Measurements from ENCODE around the gene SIVA1. TPM values are rescaled to one million over a fixed set of nuclear protein-coding genes. Genes with fewer than 3 reads are reported as not detected.

SIVA1 gene
- total RNA-seq, 2 donors from 2014 or later: 218 to 320 TPM

DNA sequence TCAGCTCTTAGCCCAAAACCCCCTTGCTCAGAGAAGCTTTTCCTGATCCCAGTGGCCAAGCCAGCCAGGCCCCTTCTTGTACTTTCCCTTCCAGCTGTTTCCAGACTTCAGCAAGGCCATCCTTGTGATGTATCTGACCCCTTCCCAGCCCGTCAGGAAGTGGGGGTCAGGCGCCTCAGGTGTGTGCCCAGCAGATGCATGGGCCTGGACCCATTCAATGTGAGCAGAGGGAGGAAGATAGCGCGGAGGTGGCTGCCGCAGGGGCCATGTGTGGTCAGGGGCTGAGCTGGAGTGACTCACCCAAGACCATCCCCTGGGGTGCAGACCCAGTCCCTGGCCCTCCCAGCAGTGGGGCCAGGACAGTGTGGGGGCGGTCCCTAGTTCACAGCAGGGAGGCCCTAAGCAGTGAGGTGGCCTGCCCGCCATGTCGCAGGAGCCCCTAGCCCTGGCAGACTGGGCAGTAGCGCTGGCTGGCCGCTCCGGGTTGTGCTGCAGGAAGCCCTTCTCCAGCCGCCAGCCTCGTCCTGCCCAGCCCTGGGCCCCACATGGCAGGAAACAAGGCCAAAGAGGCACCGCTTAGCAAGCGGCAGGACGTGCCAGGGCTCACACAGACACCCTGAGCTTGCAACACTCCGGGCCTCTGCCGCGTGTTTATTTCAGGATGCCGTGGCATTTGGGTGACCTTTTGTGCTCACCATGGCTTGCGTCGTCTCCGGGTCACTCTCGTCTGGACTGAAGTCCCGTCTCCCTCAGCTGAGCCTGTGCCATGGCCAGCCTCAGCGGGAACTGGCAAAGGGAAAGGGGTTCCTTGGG lies 16.9 kb upstream of the SIVA1 start:
- no peaks in the 10 kb centered on the region for H3K27me3 ChIP-seq (replicated peaks; ENCODE audit: insufficient read depth)
- H3K36me3 ChIP-seq: peaks cover 17% of the 10 kb centered on the region
- DNase-seq (ENCODE audit: low spot score): peak; percentile 71
- TF ChIP-seq, protein P1, sequence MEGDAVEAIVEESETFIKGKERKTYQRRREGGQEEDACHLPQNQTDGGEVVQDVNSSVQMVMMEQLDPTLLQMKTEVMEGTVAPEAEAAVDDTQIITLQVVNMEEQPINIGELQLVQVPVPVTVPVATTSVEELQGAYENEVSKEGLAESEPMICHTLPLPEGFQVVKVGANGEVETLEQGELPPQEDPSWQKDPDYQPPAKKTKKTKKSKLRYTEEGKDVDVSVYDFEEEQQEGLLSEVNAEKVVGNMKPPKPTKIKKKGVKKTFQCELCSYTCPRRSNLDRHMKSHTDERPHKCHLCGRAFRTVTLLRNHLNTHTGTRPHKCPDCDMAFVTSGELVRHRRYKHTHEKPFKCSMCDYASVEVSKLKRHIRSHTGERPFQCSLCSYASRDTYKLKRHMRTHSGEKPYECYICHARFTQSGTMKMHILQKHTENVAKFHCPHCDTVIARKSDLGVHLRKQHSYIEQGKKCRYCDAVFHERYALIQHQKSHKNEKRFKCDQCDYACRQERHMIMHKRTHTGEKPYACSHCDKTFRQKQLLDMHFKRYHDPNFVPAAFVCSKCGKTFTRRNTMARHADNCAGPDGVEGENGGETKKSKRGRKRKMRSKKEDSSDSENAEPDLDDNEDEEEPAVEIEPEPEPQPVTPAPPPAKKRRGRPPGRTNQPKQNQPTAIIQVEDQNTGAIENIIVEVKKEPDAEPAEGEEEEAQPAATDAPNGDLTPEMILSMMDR (IDR thresholded peaks at IDR 0.05): no peak
- H3K4me3 ChIP-seq: peak overlapping the region; percentile 25
- no peaks in the 10 kb centered on the region for H3K9me3 ChIP-seq
- peak overlapping the region; percentile 91 to 95 for H3K27ac ChIP-seq
- peaks cover 40 to 66% of the 10 kb centered on the region in 2 donors for H3K4me1 ChIP-seq (ENCODE audit: control insufficient read depth in 1 of 2, low read depth in 2 of 2)
- ATAC-seq (ENCODE audit: insufficient number of reproducible peaks, low FRiP score, low read depth): peak; percentile 72

DNA sequence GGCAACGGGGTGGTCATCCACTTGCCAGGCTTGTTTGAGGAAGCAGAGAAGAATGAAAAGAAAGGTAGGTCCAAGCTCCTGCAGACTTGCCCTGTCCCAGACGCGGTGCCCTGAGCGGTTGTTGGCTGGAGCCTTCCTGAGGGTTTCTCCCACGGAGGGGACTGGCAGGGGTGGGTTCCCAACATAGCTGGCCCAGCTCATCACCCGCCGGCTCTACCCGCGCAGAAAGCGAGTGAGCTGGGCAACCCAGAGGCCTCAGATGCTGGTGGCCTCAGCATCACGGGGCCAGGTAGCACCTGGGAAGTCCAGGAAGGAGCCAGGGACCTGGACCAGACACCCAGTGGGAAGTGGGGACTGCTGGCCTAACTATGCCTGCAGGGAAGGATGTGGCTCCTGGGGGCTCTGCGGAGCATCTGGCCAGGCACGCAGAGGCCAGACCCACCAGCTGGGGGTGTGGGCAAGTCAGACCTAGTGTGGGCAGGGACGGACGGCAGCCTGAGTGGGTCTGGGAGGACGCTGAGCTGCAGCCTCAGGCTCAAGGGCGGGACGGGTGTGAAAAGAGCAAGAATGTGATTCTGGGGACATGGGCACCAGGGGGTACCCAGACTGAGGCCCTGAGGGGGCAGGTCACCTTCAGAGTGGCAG lies 14.4 kb upstream of the SIVA1 start:
- H3K4me3 ChIP-seq: no peak overlapping the region
- DNase-seq (ENCODE audit: low spot score) (no peak), ATAC-seq (ENCODE audit: insufficient number of reproducible peaks, low FRiP score, low read depth) (no peak)
- H3K4me1 ChIP-seq (ENCODE audit: control insufficient read depth in 1 of 2, low read depth in 2 of 2): peaks cover 26 to 44% of the 10 kb centered on the region in 2 donors
- TF ChIP-seq, protein P1 (IDR thresholded peaks at IDR 0.05): no peak
- H3K27me3 ChIP-seq (replicated peaks; ENCODE audit: insufficient read depth): no peaks in the 10 kb centered on the region
- no peaks in the 10 kb centered on the region for H3K9me3 ChIP-seq
- peaks cover 32% of the 10 kb centered on the region for H3K36me3 ChIP-seq
- H3K27ac ChIP-seq: peak overlapping the region; percentile 34 to 91

DNA sequence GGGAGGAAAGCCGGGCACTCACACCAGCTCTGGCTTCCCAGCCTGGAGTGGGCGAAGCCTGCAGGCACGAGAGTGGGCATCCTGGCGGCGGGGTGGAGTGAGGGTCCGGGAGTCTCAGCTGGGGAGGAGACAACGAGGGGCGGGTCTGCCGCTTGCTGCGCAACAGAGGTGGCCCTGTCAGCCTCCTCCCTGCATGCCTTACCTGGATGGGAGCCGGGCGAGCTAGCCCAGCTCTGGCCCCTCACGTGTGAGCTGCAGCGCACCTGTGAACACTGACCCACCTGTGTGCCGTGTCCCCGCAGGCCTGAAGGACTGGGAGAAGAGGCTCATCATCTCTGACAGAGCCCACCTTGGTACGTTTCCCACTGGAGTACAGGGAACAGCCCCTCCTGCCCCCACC lies 13.9 kb upstream of the SIVA1 start:
- DNase-seq (ENCODE audit: low spot score) (no peak), ATAC-seq (ENCODE audit: insufficient number of reproducible peaks, low FRiP score, low read depth) (no peak)
- TF ChIP-seq, protein P1 (IDR thresholded peaks at IDR 0.05): no peak
- no peaks in the 10 kb centered on the region for H3K9me3 ChIP-seq
- no peaks in the 10 kb centered on the region for H3K27me3 ChIP-seq (replicated peaks; ENCODE audit: insufficient read depth)
- H3K27ac ChIP-seq: peak overlapping the region in 1 of 2 donors; percentile 2
- no peak overlapping the region for H3K4me3 ChIP-seq
- peaks cover 26 to 39% of the 10 kb centered on the region in 2 donors for H3K4me1 ChIP-seq (ENCODE audit: control insufficient read depth in 1 of 2, low read depth in 2 of 2)
- peaks cover 35% of the 10 kb centered on the region for H3K36me3 ChIP-seq

DNA sequence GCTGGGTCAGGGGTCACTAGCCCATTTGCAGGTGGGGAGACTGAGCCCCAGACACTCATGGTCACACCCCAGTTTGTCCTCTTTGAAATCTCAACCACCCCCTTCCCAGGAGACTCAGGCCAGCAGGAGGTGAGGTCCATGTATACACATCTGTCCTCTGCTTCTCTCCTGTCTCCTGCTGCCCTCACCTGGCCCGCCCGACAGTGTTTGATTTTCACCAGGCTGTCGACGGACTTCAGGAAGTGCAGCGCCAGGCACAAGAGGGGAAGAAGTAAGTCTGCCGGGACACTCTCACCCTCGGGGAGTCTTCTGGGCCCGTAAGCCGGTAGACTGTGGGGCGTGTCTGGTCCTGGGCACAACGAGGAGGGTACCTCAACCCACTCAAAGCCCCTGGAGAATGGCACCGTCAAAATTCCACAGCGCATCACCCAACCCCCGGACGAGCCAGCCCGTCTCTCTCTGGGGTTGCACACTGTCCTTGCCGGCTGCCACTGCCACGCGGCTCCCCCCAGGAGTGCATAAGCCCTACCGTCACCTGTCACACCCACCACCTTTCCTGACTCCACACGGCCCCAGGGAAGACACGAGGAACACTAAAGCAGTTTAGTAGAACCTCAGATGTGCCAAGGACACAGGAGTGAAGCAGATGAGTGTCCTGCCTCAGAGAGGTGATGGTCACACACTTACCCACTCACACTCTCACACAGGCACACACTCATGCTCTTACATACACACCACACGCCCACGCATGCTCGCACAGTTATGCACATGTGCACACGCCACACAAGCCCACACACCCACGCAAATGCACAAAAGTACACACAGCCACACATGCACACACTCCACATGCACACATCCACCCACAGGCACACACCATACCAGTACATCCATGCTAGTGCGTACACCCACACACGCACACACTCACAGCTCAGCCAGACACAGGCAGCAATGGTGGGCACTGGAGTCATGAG lies 13.1 kb upstream of the SIVA1 start:
- TF ChIP-seq, protein P1 (IDR thresholded peaks at IDR 0.05): no peak
- H3K27ac ChIP-seq: peak overlapping the region in 1 of 2 donors; percentile 2
- H3K4me1 ChIP-seq (ENCODE audit: control insufficient read depth in 1 of 2, low read depth in 2 of 2): peaks cover 24 to 31% of the 10 kb centered on the region in 2 donors
- H3K9me3 ChIP-seq: no peaks in the 10 kb centered on the region
- H3K4me3 ChIP-seq: no peak overlapping the region
- no peaks in the 10 kb centered on the region for H3K27me3 ChIP-seq (replicated peaks; ENCODE audit: insufficient read depth)
- ATAC-seq (ENCODE audit: insufficient number of reproducible peaks, low FRiP score, low read depth) (no peak), DNase-seq (ENCODE audit: low spot score) (no peak)
- peaks cover 38% of the 10 kb centered on the region for H3K36me3 ChIP-seq
